ENCODE data around the gene TMTC2. TPM values are rescaled to one million over a fixed set of nuclear protein-coding genes. Genes with fewer than 3 reads are reported as not detected.
"Not testable (repeated sequence)": the region's sequence is repeated elsewhere in the genome, so short reads cannot be mapped to it uniquely, and the experiment has no call there.

TMTC2 gene
- total RNA-seq, 2 donors from 2014 or later, result 2.9 to 3.2 TPM

- Histone ChIP-seq H3K27ac (no peak overlapping the region), H3K36me3 (no peaks in the 10 kb centered on the region), H3K27me3 (no peaks in the 10 kb centered on the region), H3K4me1 (no peaks in the 10 kb centered on the region), H3K9me3 (no peaks in the 10 kb centered on the region), H3K4me3 (no peak overlapping the region)
- DNase-seq (ENCODE audit: low spot score), result no peak
- TF ChIP-seq CTCF (IDR thresholded peaks at IDR 0.05), result no peak
Measured at GRCh38 chr12:82838827-82839226, 152.1 kb downstream of the TMTC2 start.

- H3K27me3 ChIP-seq, result no peaks in the 10 kb centered on the region
- no peaks in the 10 kb centered on the region for H3K36me3 ChIP-seq
- no peaks in the 10 kb centered on the region for H3K9me3 ChIP-seq
- no peaks in the 10 kb centered on the region for H3K4me1 ChIP-seq
- no peak for DNase-seq (ENCODE audit: low spot score)
- H3K27ac ChIP-seq, result no peak overlapping the region
- TF ChIP-seq CTCF (IDR thresholded peaks at IDR 0.05), result no peak
- H3K4me3 ChIP-seq, result no peak overlapping the region
Measured at GRCh38 chr12:82839796-82840195, 153.1 kb downstream of the TMTC2 start.

GRCh38 chr12:82841487-82841904 lies 154.8 kb downstream of the TMTC2 start:
- Histone ChIP-seq H3K9me3 (no peaks in the 10 kb centered on the region), H3K36me3 (no peaks in the 10 kb centered on the region), H3K4me3 (no peak overlapping the region), H3K27ac (no peak overlapping the region), H3K4me1 (no peaks in the 10 kb centered on the region), H3K27me3 (no peaks in the 10 kb centered on the region)
- TF ChIP-seq CTCF (IDR thresholded peaks at IDR 0.05), result no peak
- no peak for DNase-seq (ENCODE audit: low spot score)

DNA sequence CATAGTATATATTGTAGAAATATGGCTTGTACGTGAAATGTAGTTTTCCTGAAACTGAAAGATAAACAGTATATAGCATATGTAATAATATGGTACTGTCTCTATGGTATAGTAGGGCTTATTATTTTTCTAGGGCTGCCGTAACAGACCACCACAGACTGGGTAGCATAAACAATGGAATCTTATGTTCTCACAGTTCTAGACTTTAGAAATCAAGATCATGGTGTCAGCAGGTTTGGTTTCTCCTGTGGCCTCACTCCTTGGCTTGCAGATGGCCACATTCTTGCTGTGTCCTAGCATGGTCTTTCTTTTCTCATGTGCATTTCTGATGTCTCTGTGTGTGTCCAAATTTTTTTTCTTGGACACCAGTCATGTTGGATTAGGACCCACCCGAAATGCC lies 155.8 kb downstream of the TMTC2 start:
- DNase-seq (ENCODE audit: low spot score), result no peak
- Histone ChIP-seq H3K4me3 (no peak overlapping the region), H3K9me3 (no peaks in the 10 kb centered on the region), H3K4me1 (no peaks in the 10 kb centered on the region), H3K36me3 (no peaks in the 10 kb centered on the region), H3K27ac (no peak overlapping the region), H3K27me3 (no peaks in the 10 kb centered on the region)
- no peak for TF ChIP-seq CTCF (IDR thresholded peaks at IDR 0.05)

- H3K27ac ChIP-seq; DNase-seq (ENCODE audit: low spot score); H3K4me1 ChIP-seq; H3K9me3 ChIP-seq; H3K4me3 ChIP-seq; H3K27me3 ChIP-seq; H3K36me3 ChIP-seq: not testable (repeated sequence)
Measured at GRCh38 chr12:82845076-82845475, 158.4 kb downstream of the TMTC2 start.

GRCh38 chr12:82848845-82849244 lies 162.1 kb downstream of the TMTC2 start:
- Histone ChIP-seq H3K36me3 (no peaks in the 10 kb centered on the region), H3K4me3 (no peak overlapping the region), H3K9me3 (no peaks in the 10 kb centered on the region), H3K4me1 (no peaks in the 10 kb centered on the region), H3K27me3 (no peaks in the 10 kb centered on the region), H3K27ac (no peak overlapping the region)
- no peak for TF ChIP-seq CTCF (IDR thresholded peaks at IDR 0.05)
- no peak for DNase-seq (ENCODE audit: low spot score)
